SK-N-SH (cell line): ENCODE results near the gene ZC3H15. TPM values are rescaled to one million over a fixed set of nuclear protein-coding genes. Genes with fewer than 3 reads are reported as not detected.
"Not testable (repeated sequence)": the region's sequence is repeated elsewhere in the genome, so short reads cannot be mapped to it uniquely, and the experiment has no call there.

ENCODE experiments used
- CTCF ChIA-PET: fragments of 300-600, 350-600 bp; formaldehyde crosslinking; extraction: SDS; loops from one replicate; lab custom pipeline; 2021; lab: Yijun Ruan, JAX
- POLR2A ChIA-PET: fragments of 350-600 bp; sonication (Branson Sonifier 250); formaldehyde crosslinking; extraction: SDS; loops from one replicate; lab custom pipeline; 2020; ENCODE audit warnings: antibody characterized with exemption, inconsistent platforms; lab: Yijun Ruan, JAX
- DNase-seq: peaks from one replicate; pipeline ENCODE4 v3.0.0; 2012
- H2AFZ ChIP-seq: fragments of 200-600 bp; sonication (generic); 2 replicates; pipeline ENCODE4 v1.8.1; 2016; ENCODE audit warnings: antibody characterized with exemption, mild to moderate bottlenecking, low read depth
- H3F3A ChIP-seq: fragments of 200-600 bp; sonication (generic); replicated peaks from 2 replicates; pipeline ENCODE3; 2016; ENCODE audit warnings: antibody characterized with exemption, mild to moderate bottlenecking; ENCODE audit not compliant: insufficient read depth
- H3K27ac ChIP-seq, 2 experiments: fragments of 200-500 bp in 1 of 2; fragments of 200-600 bp in 1 of 2; sonication (Bioruptor generic) in 1 of 2; sonication (generic), shearing (Covaris generic) in 1 of 2; 2 replicates each; pipeline versions ENCODE4 v1.5.1 to v1.6.1; 2014 to 2016; ENCODE audit warnings: low read depth in 2 of 2, inconsistent platforms in 1 of 2, low read length in 1 of 2, mild to moderate bottlenecking in 1 of 2, mixed read lengths in 1 of 2
- H3K27me3 ChIP-seq: fragments of 200-600 bp; sonication (generic), shearing (Covaris generic); 2 replicates; pipeline ENCODE4 v1.6.1; 2016; ENCODE audit warnings: mixed run types; ENCODE audit not compliant: insufficient read depth
- H3K36me3 ChIP-seq, 2 experiments: fragments of 200-500 bp in 1 of 2; fragments of 200-600 bp in 1 of 2; sonication (Bioruptor generic) in 1 of 2; sonication (generic) in 1 of 2; replicated peaks in 1 of 2; 2 replicates each; pipeline versions ENCODE3 to v1.5.1; 2014 to 2016; ENCODE audit warnings: low read length in 1 of 2, mild to moderate bottlenecking in 1 of 2; ENCODE audit not compliant: insufficient read depth in 2 of 2, control insufficient read depth in 1 of 2
- H3K4me1 ChIP-seq, 2 experiments: fragments of 200-500 bp in 1 of 2; fragments of 200-600 bp in 1 of 2; sonication (Bioruptor generic) in 1 of 2; sonication (generic), shearing (Covaris generic) in 1 of 2; 2 replicates each; pipeline versions ENCODE4 v1.5.1 to v1.6.1; 2014 to 2016; ENCODE audit warnings: low read depth in 1 of 2, low read length in 1 of 2, mixed run types in 1 of 2; ENCODE audit not compliant: insufficient read depth in 2 of 2, control insufficient read depth in 1 of 2
- H3K4me2 ChIP-seq: fragments of 200-600 bp; sonication (generic), shearing (Covaris generic); 2 replicates; pipeline ENCODE4 v1.6.1; 2017; ENCODE audit warnings: mixed run types
- H3K4me3 ChIP-seq, 2 experiments: fragments of 200-500 bp in 1 of 2; fragments of 200-600 bp in 1 of 2; sonication (Bioruptor generic) in 1 of 2; sonication (generic), shearing (Covaris generic) in 1 of 2; 2 replicates each; pipeline versions ENCODE4 v1.5.1 to v1.8.1; 2014 to 2016; ENCODE audit warnings: low read depth in 2 of 2, inconsistent platforms in 1 of 2, low read length in 1 of 2, mild to moderate bottlenecking in 1 of 2, mixed read lengths in 1 of 2, moderate library complexity in 1 of 2
- H3K79me2 ChIP-seq: fragments of 200-600 bp; sonication (generic); 2 replicates; pipeline ENCODE4 v1.8.1; 2017; ENCODE audit warnings: mild to moderate bottlenecking; ENCODE audit not compliant: insufficient read depth
- H3K9ac ChIP-seq: fragments of 200-600 bp; sonication (generic); 2 replicates; pipeline ENCODE4 v1.6.1; 2017; ENCODE audit warnings: mixed run types
- H3K9me2 ChIP-seq: fragments of 200-600 bp; sonication (generic); 2 replicates; pipeline ENCODE4 v1.6.1; 2017; ENCODE audit warnings: mixed run types
- H3K9me3 ChIP-seq: fragments of 200-600 bp; sonication (generic); 2 replicates; pipeline ENCODE4 v1.6.1; 2017; ENCODE audit warnings: mixed run types, mild to moderate bottlenecking, moderate library complexity
- H4K20me1 ChIP-seq: fragments of 200-600 bp; sonication (generic); 2 replicates; pipeline ENCODE4 v1.6.1; 2017; ENCODE audit warnings: mild to moderate bottlenecking, mixed run types; ENCODE audit not compliant: insufficient read depth
- ELF1 ChIP-seq: IDR thresholded peaks from 2 replicates; pipeline ENCODE4 v1.4.0; 2012
- FOSL2 ChIP-seq: IDR thresholded peaks from 2 replicates; pipeline ENCODE4 v1.4.0; 2012; ENCODE audit warnings: low read depth, mild to moderate bottlenecking, moderate library complexity, borderline replicate concordance
- GABPA ChIP-seq: IDR thresholded peaks from 2 replicates; pipeline ENCODE4 v1.4.0; 2012; ENCODE audit warnings: low read depth, mild to moderate bottlenecking
- NFIC ChIP-seq: IDR thresholded peaks from 2 replicates; pipeline ENCODE4 v1.4.0; 2012; ENCODE audit warnings: borderline replicate concordance
- RAD21 ChIP-seq: IDR thresholded peaks from 2 replicates; pipeline ENCODE4 v1.6.1; 2012; ENCODE audit warnings: mild to moderate bottlenecking, low read length
- RXRA ChIP-seq: IDR thresholded peaks from 2 replicates; pipeline ENCODE4 v1.4.0; 2012; ENCODE audit warnings: low read depth, mild to moderate bottlenecking, borderline replicate concordance
- USF2 ChIP-seq: fragments of 150-350 bp; IDR thresholded peaks from 2 replicates; pipeline ENCODE4 v1.6.1; 2017; ENCODE audit warnings: antibody characterized with exemption, low read length, low read depth, borderline replicate concordance
- WGBS: methylation state at CpG from one replicate; pipeline ENCODE4 v1.1.6; 2017; ENCODE audit warnings: low lambda C conversion rate; 5-methylcytosine and 5-hydroxymethylcytosine counted together
- polyA plus RNA-seq, 3 experiments: library from polyadenylated mRNA; depleted of rRNA; stranded (reverse); fragments of >200 nt; gene quantifications; 2 replicates each; pipeline ENCODE4 v1.2.3, GENCODE V29; 2012
- TF ChIP-seq, protein P1 (sequence below): IDR thresholded peaks from 2 replicates; pipeline ENCODE4 v1.4.0; 2012; ENCODE audit warnings: low read depth, borderline replicate concordance
- TF ChIP-seq, protein P2 (sequence below): IDR thresholded peaks from 2 replicates; pipeline ENCODE4 v1.4.0; 2012; ENCODE audit warnings: low read depth

The ZC3H15 gene
- polyA plus RNA-seq, 1 of the 3 experiments (the other 2 are of a cell fraction), result 26.5 TPM

DNA sequence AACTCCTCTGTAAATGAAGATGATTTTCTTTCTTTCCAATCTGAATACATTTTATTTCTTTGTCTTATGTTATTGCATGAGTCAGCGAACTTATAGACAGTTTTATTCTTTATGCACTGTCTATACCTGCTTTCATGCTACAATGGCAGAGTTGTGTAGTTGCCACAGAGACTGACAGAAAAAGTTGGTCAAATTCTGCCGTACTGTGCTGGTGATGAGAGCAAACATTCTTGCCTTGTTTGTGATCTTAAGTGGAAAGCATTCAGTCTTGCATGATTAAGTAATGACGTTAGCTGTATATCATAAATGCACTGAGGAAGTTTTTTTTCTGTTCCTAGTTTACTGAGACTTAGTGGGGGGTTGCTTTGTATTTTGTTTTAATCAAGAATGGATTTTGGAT is 32.9 kb downstream of the ZC3H15 start:
- POLR2A ChIA-PET, result no interaction called here
- H3F3A ChIP-seq, result peaks cover 19% of the 10 kb centered on the region
- 52% methylated on average over 3 of the region's 3 CpGs for WGBS
- H3K27me3 ChIP-seq, result no peaks in the 10 kb centered on the region
- peaks cover 5 to 8% of the 10 kb centered on the region in 2 experiments; a peak in 2 of 4 replicates for H3K4me1 ChIP-seq
- H3K4me2 ChIP-seq, result no peak overlapping the region
- no peak overlapping the region for H3K27ac ChIP-seq
- peaks cover 22 to 51% of the 10 kb centered on the region in 2 experiments for H3K36me3 ChIP-seq
- no peak overlapping the region for H3K4me3 ChIP-seq
- CTCF ChIA-PET, result interaction anchor here (1.4 to 5.5 kb wide), 4 partner anchors 11 to 123 kb away, joined by 4 to 29 read pairs (median 14); no protein-coding TSS in a partner anchor
- H2AFZ ChIP-seq, result no peak overlapping the region
- H3K9me2 ChIP-seq, result no peaks in the 10 kb centered on the region
- H3K9me3 ChIP-seq, result no peaks in the 10 kb centered on the region
- no peaks in the 10 kb centered on the region for H4K20me1 ChIP-seq
- H3K79me2 ChIP-seq, result peaks cover 4% of the 10 kb centered on the region; the same call in 1 of the 2 replicates
- no peak for DNase-seq
- TF ChIP-seq FOSL2 (no peak), ELF1 (no peak)
- H3K9ac ChIP-seq, result no peak overlapping the region

DNA sequence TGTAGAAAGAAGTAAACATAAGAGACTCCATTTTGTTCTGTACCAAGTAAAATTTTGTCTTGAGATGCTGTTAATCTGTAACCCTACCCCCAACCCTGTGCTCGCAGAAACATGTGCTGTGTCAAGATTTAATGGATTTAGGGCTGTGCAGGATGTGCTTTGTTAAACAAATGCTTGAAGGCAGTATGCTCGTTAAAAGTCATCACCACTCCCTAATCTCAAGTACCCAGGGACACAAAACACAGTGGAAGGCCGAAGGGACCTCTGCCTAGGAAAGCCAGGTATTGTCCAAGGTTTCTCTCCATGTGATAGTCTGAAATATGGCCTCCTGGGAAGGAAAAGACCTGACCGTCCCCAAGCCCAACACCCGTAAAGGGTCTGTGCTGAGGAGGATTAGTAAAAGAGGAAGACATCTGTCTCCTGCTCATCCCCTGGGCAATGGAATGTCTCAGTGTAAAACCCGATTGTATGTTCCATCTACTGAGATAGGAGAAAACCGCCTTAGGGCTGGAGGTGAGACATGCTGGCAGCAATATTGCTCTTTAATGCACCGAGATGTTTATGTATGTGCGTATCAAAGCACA is 35.6 kb downstream of the ZC3H15 start:
- H3K9me3 ChIP-seq, H4K20me1 ChIP-seq, DNase-seq, H3K9ac ChIP-seq, H3K79me2 ChIP-seq, H3K4me1 ChIP-seq, H3K9me2 ChIP-seq, H3K27me3 ChIP-seq, POLR2A ChIA-PET, H2AFZ ChIP-seq, H3K4me3 ChIP-seq, H3K4me2 ChIP-seq: not testable (repeated sequence)
- CTCF ChIA-PET, result interaction anchor here (5.5 kb wide), 1 partner anchor 17 kb away, joined by 29 read pairs; no protein-coding TSS in a partner anchor
- 95% methylated on average over 9 of the region's 9 CpGs for WGBS
- Histone ChIP-seq H3K27ac (peak overlapping the region in 1 of 2 experiments; percentile 45; a peak in 1 of 4 replicates), H3K36me3 (peaks cover 22 to 41% of the 10 kb centered on the region in 2 experiments), H3F3A (peaks cover 11% of the 10 kb centered on the region)

- no peak for TF ChIP-seq RAD21
- no peak for TF ChIP-seq NFIC
- TF ChIP-seq, protein P1, sequence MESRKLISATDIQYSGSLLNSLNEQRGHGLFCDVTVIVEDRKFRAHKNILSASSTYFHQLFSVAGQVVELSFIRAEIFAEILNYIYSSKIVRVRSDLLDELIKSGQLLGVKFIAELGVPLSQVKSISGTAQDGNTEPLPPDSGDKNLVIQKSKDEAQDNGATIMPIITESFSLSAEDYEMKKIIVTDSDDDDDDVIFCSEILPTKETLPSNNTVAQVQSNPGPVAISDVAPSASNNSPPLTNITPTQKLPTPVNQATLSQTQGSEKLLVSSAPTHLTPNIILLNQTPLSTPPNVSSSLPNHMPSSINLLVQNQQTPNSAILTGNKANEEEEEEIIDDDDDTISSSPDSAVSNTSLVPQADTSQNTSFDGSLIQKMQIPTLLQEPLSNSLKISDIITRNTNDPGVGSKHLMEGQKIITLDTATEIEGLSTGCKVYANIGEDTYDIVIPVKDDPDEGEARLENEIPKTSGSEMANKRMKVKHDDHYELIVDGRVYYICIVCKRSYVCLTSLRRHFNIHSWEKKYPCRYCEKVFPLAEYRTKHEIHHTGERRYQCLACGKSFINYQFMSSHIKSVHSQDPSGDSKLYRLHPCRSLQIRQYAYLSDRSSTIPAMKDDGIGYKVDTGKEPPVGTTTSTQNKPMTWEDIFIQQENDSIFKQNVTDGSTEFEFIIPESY, result no peak
- TF ChIP-seq, protein P2, sequence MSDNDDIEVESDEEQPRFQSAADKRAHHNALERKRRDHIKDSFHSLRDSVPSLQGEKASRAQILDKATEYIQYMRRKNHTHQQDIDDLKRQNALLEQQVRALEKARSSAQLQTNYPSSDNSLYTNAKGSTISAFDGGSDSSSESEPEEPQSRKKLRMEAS, result no peak
- no peak for TF ChIP-seq USF2
- TF ChIP-seq RXRA, result no peak
- no peak for TF ChIP-seq GABPA
- H3K9ac ChIP-seq, result no peak overlapping the region
- peaks cover 11% of the 10 kb centered on the region for H3F3A ChIP-seq
- no peaks in the 10 kb centered on the region for H4K20me1 ChIP-seq
- DNase-seq, result no peak
- H2AFZ ChIP-seq, result no peak overlapping the region
- 61% methylated on average over 2 of the region's 2 CpGs for WGBS
- peaks cover 8% of the 10 kb centered on the region in 2 experiments; a peak in 2 of 4 replicates for H3K4me1 ChIP-seq
- no peak overlapping the region for H3K4me3 ChIP-seq
- H3K36me3 ChIP-seq, result peaks cover 22 to 37% of the 10 kb centered on the region in 2 experiments
- H3K27me3 ChIP-seq, result no peaks in the 10 kb centered on the region
- no peaks in the 10 kb centered on the region for H3K9me2 ChIP-seq
- CTCF ChIA-PET, result interaction anchor here (1.6 kb wide), 1 partner anchor 18 kb away, joined by 5 read pairs; no protein-coding TSS in a partner anchor
- no peaks in the 10 kb centered on the region for H3K79me2 ChIP-seq
- no peaks in the 10 kb centered on the region for H3K9me3 ChIP-seq
- no peak overlapping the region for H3K4me2 ChIP-seq
- POLR2A ChIA-PET, result no interaction called here
- peak overlapping the region in 1 of 2 experiments; percentile 60; a peak in 1 of 4 replicates for H3K27ac ChIP-seq
These were observed 36.4 kb downstream of the ZC3H15 start for GRCh38 chr2:186522450-186522849.
